NT2/D1 (cell line): ENCODE measurements around the gene CACNA1S.

Experiments
- DNase-seq: peaks from one replicate; pipeline ENCODE4 v3.0.0-alpha.2; 2011; ENCODE audit warnings: low read depth, low spot score
- H3K27me3 ChIP-seq: 2 replicates; pipeline ENCODE4 v1.6.0; 2011; ENCODE audit warnings: mild to moderate bottlenecking; ENCODE audit not compliant: insufficient read length, insufficient read depth
- H3K36me3 ChIP-seq: 2 replicates; pipeline ENCODE4 v1.6.1; 2011; ENCODE audit warnings: mild to moderate bottlenecking, low read length, mixed read lengths; ENCODE audit not compliant: insufficient read depth, insufficient read length
- H3K4me1 ChIP-seq: 2 replicates; pipeline ENCODE4 v1.5.1; 2011; ENCODE audit not compliant: insufficient read depth, insufficient read length
- H3K4me3 ChIP-seq: 2 replicates; pipeline ENCODE4 v1.5.1; 2011; ENCODE audit warnings: low read depth; ENCODE audit not compliant: insufficient read length
- H3K9ac ChIP-seq: 2 replicates; pipeline ENCODE4 v1.6.0; 2011; ENCODE audit warnings: low read depth; ENCODE audit not compliant: insufficient read length
- H3K9me3 ChIP-seq: 2 replicates; pipeline ENCODE4 v1.5.1; 2011; ENCODE audit warnings: mild to moderate bottlenecking, low read length; ENCODE audit not compliant: insufficient read depth
- SUZ12 ChIP-seq: IDR thresholded peaks from 2 replicates; pipeline ENCODE4 v1.6.1; 2011; ENCODE audit not compliant: insufficient read length, insufficient read depth; ENCODE audit errors: extremely low read depth
- YY1 ChIP-seq: IDR thresholded peaks from 2 replicates; pipeline ENCODE4 v1.6.1; 2011; ENCODE audit not compliant: insufficient read length, insufficient read depth
- ZNF274 ChIP-seq: IDR thresholded peaks from 2 replicates; pipeline ENCODE4 v1.6.1; 2011; ENCODE audit warnings: mild to moderate bottlenecking, low read depth, low read length

CACNA1S gene

GRCh38 chr1:201025571-201026002 is 86.6 kb downstream of the CACNA1S start:
- H3K9ac ChIP-seq, result no peak overlapping the region
- DNase-seq, result no peak
- H3K27me3 ChIP-seq, result peaks cover 15% of the 10 kb centered on the region
- H3K9me3 ChIP-seq, result no peaks in the 10 kb centered on the region
- no peak overlapping the region for H3K4me3 ChIP-seq
- peaks cover 33% of the 10 kb centered on the region for H3K4me1 ChIP-seq
- no peak for TF ChIP-seq ZNF274
- no peak for TF ChIP-seq YY1
- TF ChIP-seq SUZ12, result no peak
- no peaks in the 10 kb centered on the region for H3K36me3 ChIP-seq

GRCh38 chr1:201024625-201024998 is 87.6 kb downstream of the CACNA1S start:
- peaks cover 40% of the 10 kb centered on the region for H3K4me1 ChIP-seq
- H3K9me3 ChIP-seq, result no peaks in the 10 kb centered on the region
- no peaks in the 10 kb centered on the region for H3K36me3 ChIP-seq
- no peak for DNase-seq
- TF ChIP-seq ZNF274 (no peak), SUZ12 (no peak), YY1 (no peak)
- H3K27me3 ChIP-seq, result peaks cover 15% of the 10 kb centered on the region
- H3K4me3 ChIP-seq, result peak overlapping the region; percentile 50
- peak overlapping the region; percentile 66 for H3K9ac ChIP-seq

- peaks cover 45% of the 10 kb centered on the region for H3K4me1 ChIP-seq
- no peaks in the 10 kb centered on the region for H3K36me3 ChIP-seq
- peak overlapping the region; percentile 50 for H3K4me3 ChIP-seq
- H3K9me3 ChIP-seq, result no peaks in the 10 kb centered on the region
- TF ChIP-seq YY1 (no peak), SUZ12 (no peak)
- peaks cover 15% of the 10 kb centered on the region for H3K27me3 ChIP-seq
- no peak for DNase-seq
- H3K9ac ChIP-seq, result peak overlapping the region; percentile 66
Measured at GRCh38 chr1:201023920-201024624, 88.2 kb downstream of the CACNA1S start.

- TF ChIP-seq YY1 (no peak), ZNF274 (no peak), SUZ12 (no peak)
- peaks cover 15% of the 10 kb centered on the region for H3K27me3 ChIP-seq
- no peaks in the 10 kb centered on the region for H3K36me3 ChIP-seq
- DNase-seq, result peak; percentile 72
- peak within 1 kb of the TSS; percentile 66 for H3K9ac ChIP-seq
- H3K9me3 ChIP-seq, result no peaks in the 10 kb centered on the region
- peaks cover 45% of the 10 kb centered on the region for H3K4me1 ChIP-seq
- peak within 1 kb of the TSS; percentile 50 for H3K4me3 ChIP-seq
Measured at GRCh38 chr1:201023517-201023902, 88.7 kb downstream of the CACNA1S start, which contains the start of gene KIF21B. Gene KIF21B (minus strand): TSS chr1:201023714. CDS start chr1:201023383, 331 bp downstream.

GRCh38 chr1:201022820-201023516 is 89.3 kb downstream of the CACNA1S start:
- TF ChIP-seq ZNF274, result no peak
- TF ChIP-seq YY1, result no peak
- TF ChIP-seq SUZ12, result no peak
- peaks cover 46% of the 10 kb centered on the region for H3K4me1 ChIP-seq
- H3K36me3 ChIP-seq, result no peaks in the 10 kb centered on the region
- H3K27me3 ChIP-seq, result peaks cover 15% of the 10 kb centered on the region
- no peaks in the 10 kb centered on the region for H3K9me3 ChIP-seq
- DNase-seq, result no peak
- H3K9ac ChIP-seq, result peak overlapping the region; percentile 43
- H3K4me3 ChIP-seq, result peak overlapping the region; percentile 41

GRCh38 chr1:201022493-201022819 is 89.8 kb downstream of the CACNA1S start:
- H3K4me3 ChIP-seq, result peak overlapping the region; percentile 41
- no peaks in the 10 kb centered on the region for H3K36me3 ChIP-seq
- peaks cover 15% of the 10 kb centered on the region for H3K27me3 ChIP-seq
- DNase-seq, result no peak
- TF ChIP-seq ZNF274 (no peak), SUZ12 (no peak), YY1 (no peak)
- H3K9me3 ChIP-seq, result no peaks in the 10 kb centered on the region
- H3K4me1 ChIP-seq, result peaks cover 52% of the 10 kb centered on the region
- H3K9ac ChIP-seq, result peak overlapping the region; percentile 43

GRCh38 chr1:201021630-201022492 is 90.4 kb downstream of the CACNA1S start:
- H3K4me3 ChIP-seq, result no peak overlapping the region
- no peaks in the 10 kb centered on the region for H3K36me3 ChIP-seq
- peaks cover 58% of the 10 kb centered on the region for H3K4me1 ChIP-seq
- peak overlapping the region; percentile 25 for H3K9ac ChIP-seq
- H3K9me3 ChIP-seq, result no peaks in the 10 kb centered on the region
- TF ChIP-seq YY1, result no peak
- no peak for TF ChIP-seq ZNF274
- TF ChIP-seq SUZ12, result no peak
- H3K27me3 ChIP-seq, result peaks cover 15% of the 10 kb centered on the region
- DNase-seq, result no peak
